Ishikawa (cell line): ENCODE results near the gene SMAD1.

Experiments
- CEBPB ChIP-seq: IDR thresholded peaks from 2 replicates; pipeline ENCODE4 v1.6.1; 2012
- CREB1 ChIP-seq: IDR thresholded peaks from 2 replicates; pipeline ENCODE4 v1.6.1; 2012; ENCODE audit warnings: low read depth
- EGR1 ChIP-seq: IDR thresholded peaks from 2 replicates; pipeline ENCODE4 v1.6.1; 2012
- EP300 ChIP-seq: IDR thresholded peaks from 2 replicates; pipeline ENCODE4 v1.6.1; 2012; ENCODE audit warnings: borderline replicate concordance
- FOXM1 ChIP-seq: IDR thresholded peaks from 2 replicates; pipeline ENCODE4 v1.6.1; 2012; ENCODE audit warnings: low read depth, borderline replicate concordance
- MAX ChIP-seq: IDR thresholded peaks from 2 replicates; pipeline ENCODE4 v1.6.1; 2012
- NFIC ChIP-seq: IDR thresholded peaks from 2 replicates; pipeline ENCODE4 v1.6.1; 2012
- RAD21 ChIP-seq: IDR thresholded peaks from 2 replicates; pipeline ENCODE4 v1.6.1; 2012; ENCODE audit warnings: low read depth
- REST ChIP-seq: IDR thresholded peaks from 2 replicates; pipeline ENCODE4 v1.6.1; 2012; ENCODE audit warnings: low read depth, mild to moderate bottlenecking
- TAF1 ChIP-seq: IDR thresholded peaks from 2 replicates; pipeline ENCODE4 v1.6.1; 2012; ENCODE audit warnings: low read depth, mild to moderate bottlenecking
- TCF12 ChIP-seq: IDR thresholded peaks from 2 replicates; pipeline ENCODE4 v1.6.1; 2012; ENCODE audit warnings: low read depth
- TEAD4 ChIP-seq: IDR thresholded peaks from 2 replicates; pipeline ENCODE4 v1.6.1; 2012
- YY1 ChIP-seq: IDR thresholded peaks from 2 replicates; pipeline ENCODE4 v1.6.1; 2012; ENCODE audit warnings: low read depth
- ZBTB7A ChIP-seq: IDR thresholded peaks from 2 replicates; pipeline ENCODE4 v1.6.1; 2012; ENCODE audit warnings: low read depth
- TF ChIP-seq, protein P1 (sequence below): IDR thresholded peaks from 2 replicates; pipeline ENCODE4 v1.6.1; 2012

SMAD1 gene

DNA sequence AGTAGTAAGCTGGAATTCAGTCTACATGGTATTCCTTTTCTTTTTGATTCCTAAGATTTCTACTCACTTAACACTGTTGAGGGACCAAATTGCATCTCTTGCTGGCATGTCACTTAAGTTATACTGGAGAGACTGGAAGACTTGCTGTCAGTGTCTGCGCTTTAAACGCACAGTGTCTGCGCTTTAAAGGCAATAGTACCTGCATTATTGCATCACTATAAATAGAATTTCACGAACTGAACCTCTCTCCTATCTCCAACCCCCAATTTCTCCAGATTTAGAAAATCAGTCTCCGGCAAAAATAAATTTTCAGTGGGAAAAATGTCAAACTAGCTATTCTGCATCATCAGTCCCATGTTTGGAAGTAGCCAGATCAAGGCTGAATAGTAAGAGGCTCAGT is 21.2 kb downstream of the SMAD1 start:
- TF ChIP-seq MAX (no peak), TEAD4 (no peak), ZBTB7A (no peak), REST (no peak), RAD21 (no peak), CREB1 (no peak), FOXM1 (no peak), YY1 (no peak), EP300 (no peak), TCF12 (no peak), NFIC (no peak)

DNA sequence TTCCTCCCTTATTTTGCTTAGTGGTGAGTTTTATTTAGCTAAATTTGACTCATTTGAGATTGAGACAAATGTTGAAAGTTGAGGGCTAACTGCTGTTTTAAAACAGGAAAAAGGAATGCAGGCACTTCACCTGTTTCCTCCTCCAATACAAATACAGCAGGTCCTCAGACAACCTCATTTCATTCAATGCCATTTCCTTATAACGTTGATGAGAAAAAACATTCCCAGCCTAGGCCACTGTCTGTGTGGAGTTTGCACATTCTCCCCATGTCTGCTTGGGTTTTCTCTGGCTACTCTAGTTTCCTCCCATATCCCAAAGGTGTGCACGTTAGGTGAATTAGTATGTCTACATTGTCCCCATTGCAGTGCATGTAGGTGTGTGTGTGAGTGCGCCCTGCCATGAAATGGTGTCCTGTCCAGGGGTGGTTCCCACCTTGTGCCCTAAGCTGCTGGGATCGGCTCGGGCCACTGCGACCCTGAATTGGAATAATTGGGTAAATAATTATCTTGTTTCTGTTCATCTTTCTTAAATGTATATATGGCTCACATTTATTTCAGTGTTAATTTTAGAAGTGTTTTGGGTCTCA is 21.9 kb downstream of the SMAD1 start:
- TF ChIP-seq MAX: no peak

DNA sequence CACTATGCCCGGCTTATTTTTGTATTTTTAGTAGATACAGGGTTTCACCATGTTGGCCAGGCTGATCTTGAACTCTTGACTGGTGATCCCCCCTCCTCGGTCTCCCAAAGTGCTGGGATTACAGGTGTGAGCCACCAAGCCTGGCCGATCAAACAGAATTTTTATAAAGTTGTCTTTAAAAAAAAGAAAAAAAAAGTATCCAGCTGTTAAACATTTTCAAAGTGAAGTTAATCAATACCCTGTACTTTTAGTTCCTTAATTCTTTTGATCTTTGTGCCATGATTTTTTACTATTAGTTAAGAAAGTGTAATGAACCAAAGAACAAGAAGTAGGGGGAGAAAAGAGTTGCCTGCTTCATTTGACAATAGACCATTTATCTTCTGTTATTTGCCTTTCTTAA is 24.3 kb downstream of the SMAD1 start:
- TF ChIP-seq TAF1 (no peak), ZBTB7A (no peak), TCF12 (no peak), RAD21 (no peak), MAX (no peak), NFIC (no peak), YY1 (no peak), EP300 (no peak), TEAD4 (no peak), REST (no peak), CEBPB (no peak), FOXM1 (no peak), CREB1 (no peak), EGR1 (no peak)
- TF ChIP-seq, protein P1, sequence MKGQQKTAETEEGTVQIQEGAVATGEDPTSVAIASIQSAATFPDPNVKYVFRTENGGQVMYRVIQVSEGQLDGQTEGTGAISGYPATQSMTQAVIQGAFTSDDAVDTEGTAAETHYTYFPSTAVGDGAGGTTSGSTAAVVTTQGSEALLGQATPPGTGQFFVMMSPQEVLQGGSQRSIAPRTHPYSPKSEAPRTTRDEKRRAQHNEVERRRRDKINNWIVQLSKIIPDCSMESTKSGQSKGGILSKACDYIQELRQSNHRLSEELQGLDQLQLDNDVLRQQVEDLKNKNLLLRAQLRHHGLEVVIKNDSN: no peak

DNA sequence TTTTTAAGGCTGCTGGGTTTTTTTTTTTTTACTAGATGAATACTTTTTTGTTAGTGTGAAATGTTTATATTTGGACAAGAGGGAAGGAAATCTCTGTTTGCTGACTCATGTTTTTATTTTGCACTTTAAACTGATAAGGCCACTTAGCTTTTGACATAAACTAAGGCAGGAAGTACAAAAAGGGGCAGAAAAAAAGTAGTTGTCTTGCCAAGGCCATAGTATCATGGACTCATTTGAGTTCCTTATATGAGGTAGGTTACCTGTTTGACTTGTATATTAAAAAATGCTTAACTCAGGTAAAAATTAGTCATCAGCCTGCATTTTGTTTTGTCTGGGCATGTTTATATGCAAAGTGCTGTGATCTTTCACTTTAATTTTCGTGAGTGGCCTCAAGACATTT is 26.0 kb downstream of the SMAD1 start:
- TF ChIP-seq, protein P1: no peak
- TF ChIP-seq EGR1 (no peak), NFIC (no peak), CREB1 (no peak), ZBTB7A (no peak)

DNA sequence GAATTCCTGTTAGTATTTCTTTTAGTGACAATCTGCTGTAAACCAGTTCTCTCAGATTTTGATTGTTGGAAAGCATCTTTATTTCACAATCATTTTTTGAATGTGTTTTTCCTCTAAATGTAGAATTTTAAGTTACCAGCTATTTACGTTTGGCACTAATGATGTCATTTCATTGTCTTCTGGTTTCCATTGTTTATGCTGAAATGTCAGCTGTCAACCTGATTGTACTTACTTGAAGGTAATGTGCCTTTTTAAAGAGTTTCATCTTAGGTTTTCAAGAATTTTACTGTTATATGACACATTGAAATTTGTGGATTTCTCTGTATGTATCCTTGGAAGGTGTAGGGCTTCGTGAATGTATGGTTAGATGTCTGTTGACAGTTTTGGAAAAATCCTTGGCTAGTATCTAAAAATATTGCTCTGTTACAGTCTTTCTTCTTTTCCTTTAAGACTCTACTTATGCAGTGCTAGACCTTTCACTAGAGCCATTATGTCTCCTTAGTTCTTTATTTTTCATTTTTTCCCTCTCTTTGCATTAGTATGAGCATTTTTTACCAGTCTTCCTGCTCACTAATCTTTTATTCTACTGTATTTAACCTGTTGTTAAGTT is 30.4 kb downstream of the SMAD1 start:
- TF ChIP-seq EGR1: no peak

DNA sequence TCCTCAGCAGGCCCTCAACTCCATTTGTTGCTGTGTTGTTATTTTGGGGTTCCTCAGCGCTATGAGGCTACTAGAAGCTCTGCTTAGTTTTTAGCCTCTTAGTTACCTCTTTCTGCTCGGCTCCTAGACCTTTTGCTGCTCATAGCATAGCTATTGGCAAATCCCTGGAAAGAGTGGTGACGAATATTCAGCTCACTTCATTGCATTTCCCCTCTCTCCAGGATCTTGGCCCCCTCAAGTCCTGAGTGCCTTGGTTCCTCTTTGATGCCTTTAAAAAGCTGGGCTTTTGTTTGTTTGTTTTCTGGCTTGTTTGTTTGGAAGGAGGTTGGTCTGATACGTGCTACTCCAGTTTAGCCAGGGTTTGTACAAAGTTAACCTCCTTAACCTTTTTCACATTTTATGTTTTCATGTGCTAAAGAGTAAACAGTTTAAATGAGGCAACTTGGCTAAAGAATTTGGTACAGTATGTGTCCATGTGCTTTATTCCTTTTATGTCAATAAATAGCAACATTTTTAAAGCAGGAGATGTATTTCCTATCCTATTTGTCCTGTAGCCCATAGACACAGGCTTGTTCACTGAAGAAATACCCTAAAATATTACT is 31.5 kb downstream of the SMAD1 start:
- TF ChIP-seq TEAD4 (no peak), FOXM1 (no peak), YY1 (no peak), EP300 (no peak), ZBTB7A (no peak), NFIC (no peak), CREB1 (no peak), REST (no peak), EGR1 (no peak)
